Measurements from ENCODE around the gene MANSC1.
"Not testable (repeated sequence)": the region's sequence is repeated elsewhere in the genome, so short reads cannot be mapped to it uniquely, and the experiment has no call there.

Gene MANSC1

GRCh38 chr12:12364787-12365445, 14.9 kb upstream of the MANSC1 start:
- DNase-seq, result no peak

- DNase-seq, result no peak
Observed at GRCh38 chr12:12358528-12358927, 8.5 kb upstream of the MANSC1 start.

GRCh38 chr12:12357719-12358461, 7.8 kb upstream of the MANSC1 start:
- no peak for DNase-seq

- peak; percentile 98 for DNase-seq
Observed at GRCh38 chr12:12356896-12357718, 7.1 kb upstream of the MANSC1 start, which contains the start of gene BORCS5. Gene BORCS5, plus strand, starts transcription at chr12:12357078. Its CDS starts 374 bp downstream, at chr12:12357452.

GRCh38 chr12:12356467-12356895, 6.4 kb upstream of the MANSC1 start:
- no peak for DNase-seq

GRCh38 chr12:12353807-12354206, 3.8 kb upstream of the MANSC1 start:
- DNase-seq, result no peak

- DNase-seq, result no peak
Observed at GRCh38 chr12:12353276-12353675, 3.2 kb upstream of the MANSC1 start.

- DNase-seq, result not testable (repeated sequence)
Observed at GRCh38 chr12:12351468-12352185, 1.6 kb upstream of the MANSC1 start.

GRCh38 chr12:12350868-12351463, 924 bp upstream of the MANSC1 start:
- no peak for DNase-seq

- DNase-seq, result no peak
Observed at GRCh38 chr12:12338527-12339168, 11.4 kb downstream of the MANSC1 start.

GRCh38 chr12:12336511-12336910, 13.5 kb downstream of the MANSC1 start:
- DNase-seq, result no peak

GRCh38 chr12:12336049-12336411, 14.0 kb downstream of the MANSC1 start:
- no peak for DNase-seq

- DNase-seq, result peak; percentile 69
Observed at GRCh38 chr12:12334367-12335040, 15.5 kb downstream of the MANSC1 start.

- peak; percentile 4 for DNase-seq
Observed at GRCh38 chr12:12333407-12334366, 16.4 kb downstream of the MANSC1 start.

- DNase-seq, result no peak
Observed at GRCh38 chr12:12331896-12332295, 18.1 kb downstream of the MANSC1 start.

- no peak for DNase-seq
Observed at GRCh38 chr12:12331244-12331771, 18.7 kb downstream of the MANSC1 start.

- DNase-seq, result peak; percentile 83
Observed at GRCh38 chr12:12327802-12328201, 22.2 kb downstream of the MANSC1 start.

- DNase-seq, result no peak
Observed at GRCh38 chr12:12326262-12326661, 23.8 kb downstream of the MANSC1 start.

- DNase-seq, result no peak
Observed at GRCh38 chr12:12323591-12323990, 26.5 kb downstream of the MANSC1 start.

GRCh38 chr12:12323118-12323517, 26.9 kb downstream of the MANSC1 start:
- DNase-seq, result no peak

All from suppressor macrophage treated with lipopolysaccharide for 4 hours (primary cell).